ENCODE measurements around the gene IRF5.
"Not testable (repeated sequence)": the region's sequence is repeated elsewhere in the genome, so short reads cannot be mapped to it uniquely, and the experiment has no call there.

Gene IRF5

GRCh38 chr7:128906766-128907559, 30.8 kb upstream of the IRF5 start:
- no peak for DNase-seq

- DNase-seq, result no peak
Observed at GRCh38 chr7:128908750-128909624, 28.7 kb upstream of the IRF5 start.

- DNase-seq, result no peak
Observed at GRCh38 chr7:128909625-128910568, 27.8 kb upstream of the IRF5 start.

GRCh38 chr7:128910569-128910945, 27.2 kb upstream of the IRF5 start, which contains the start of gene KCP:
TSS of gene KCP (minus strand) at chr7:128910709. CDS start at chr7:128910676, 33 bp downstream.
- DNase-seq, result no peak

- DNase-seq, result no peak
Observed at GRCh38 chr7:128911423-128912031, 26.2 kb upstream of the IRF5 start.

- no peak for DNase-seq
Observed at GRCh38 chr7:128912281-128912680, 25.4 kb upstream of the IRF5 start.

GRCh38 chr7:128912709-128913495, 24.8 kb upstream of the IRF5 start:
- not testable (repeated sequence) for DNase-seq

- DNase-seq, result no peak
Observed at GRCh38 chr7:128913870-128914565, 23.7 kb upstream of the IRF5 start.

- no peak for DNase-seq
Observed at GRCh38 chr7:128914566-128915151, 23.1 kb upstream of the IRF5 start.

- no peak for DNase-seq
Observed at GRCh38 chr7:128915271-128915819, 22.4 kb upstream of the IRF5 start.

- DNase-seq, result no peak
Observed at GRCh38 chr7:128915841-128916642, 21.7 kb upstream of the IRF5 start.

- DNase-seq, result no peak
Observed at GRCh38 chr7:128916643-128916915, 21.1 kb upstream of the IRF5 start.

GRCh38 chr7:128917122-128917521, 20.6 kb upstream of the IRF5 start:
- no peak for DNase-seq

- DNase-seq, result no peak
Observed at GRCh38 chr7:128918016-128918665, 19.6 kb upstream of the IRF5 start.

GRCh38 chr7:128919241-128919640, 18.5 kb upstream of the IRF5 start:
- no peak for DNase-seq

- no peak for DNase-seq
Observed at GRCh38 chr7:128919881-128920799, 17.6 kb upstream of the IRF5 start.

GRCh38 chr7:128920913-128921582, 16.7 kb upstream of the IRF5 start:
- DNase-seq, result no peak
